ENCODE results near the gene GPRC5A.

DNA sequence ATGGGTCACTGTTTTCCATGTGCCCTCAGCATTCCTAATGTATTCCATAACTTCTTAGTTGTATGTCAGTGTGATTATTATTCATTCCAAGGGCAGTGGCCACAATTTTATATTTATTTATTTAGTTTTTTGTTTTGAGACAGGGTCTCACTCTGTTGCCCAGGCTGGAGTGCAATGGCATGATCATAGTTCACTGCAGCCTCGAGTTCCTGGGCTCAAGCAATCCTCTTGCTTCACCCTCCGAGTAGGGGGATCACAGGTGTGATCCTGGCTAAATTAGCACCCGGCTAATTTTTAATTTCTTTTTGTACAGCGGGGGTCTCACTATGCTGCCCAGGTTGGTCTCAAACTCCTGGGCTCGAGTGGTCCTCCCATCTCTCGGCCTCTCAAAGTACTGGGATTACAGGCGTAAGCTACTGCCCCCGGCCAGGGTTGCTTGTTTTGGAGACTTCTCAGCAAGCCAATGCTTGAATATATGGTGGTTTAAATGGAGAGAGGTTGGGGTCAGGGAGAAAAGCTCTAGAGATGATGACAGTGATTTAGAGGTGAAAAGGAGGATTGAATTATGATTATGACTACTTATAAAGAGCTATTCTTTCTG lies 7.6 kb downstream of the GPRC5A start:
- TF ChIP-seq CTCF (conservative IDR thresholded peaks at IDR 0.05; ENCODE audit: low read depth in 2 of 2): no peak
- no peak for TF ChIP-seq EZH2 (IDR thresholded peaks at IDR 0.05; ENCODE audit: low read depth, unreplicated experiment)
- TF ChIP-seq POLR2AphosphoS5 (IDR thresholded peaks at IDR 0.05; ENCODE audit: low read depth): no peak
- TF ChIP-seq JUNB (IDR thresholded peaks at IDR 0.05; ENCODE audit: unreplicated experiment): no peak
- TF ChIP-seq NANOG (IDR thresholded peaks at IDR 0.05; ENCODE audit: borderline replicate concordance): no peak
- TF ChIP-seq EZH2phosphoT487 (IDR thresholded peaks at IDR 0.05; ENCODE audit: unreplicated experiment): no peak

Measured in GM23338 (cell line).